ENCODE results near the gene ZFP36L1. TPM values are rescaled to one million over a fixed set of nuclear protein-coding genes. Genes with fewer than 3 reads are reported as not detected.

The ZFP36L1 gene
- total RNA-seq, 1 donor from 2014 or later = 45.5 TPM

DNA sequence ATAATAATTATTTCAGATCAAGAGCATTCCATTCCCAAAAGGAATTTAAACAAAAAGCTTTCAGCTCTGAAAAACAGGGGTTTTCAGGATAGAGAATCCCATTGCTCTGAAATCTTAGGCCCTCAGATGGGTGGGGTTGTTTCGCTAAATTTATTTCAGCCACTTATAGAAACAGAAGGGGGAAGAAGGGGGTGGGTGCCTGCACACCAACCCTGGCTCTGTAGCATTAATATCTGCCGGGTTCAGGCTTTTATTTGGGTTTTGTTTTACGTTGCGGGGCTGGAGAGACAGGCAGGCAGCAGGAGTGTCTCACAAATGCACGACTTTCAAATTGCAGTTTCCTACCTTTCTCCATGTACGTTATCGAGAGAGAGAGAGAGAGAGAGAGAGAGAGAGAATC lies 12.5 kb upstream of the ZFP36L1 start:
- no peak for ATAC-seq (ENCODE audit: poor library complexity)
- no peak for DNase-seq
- intact Hi-C loops (cut with DNase I) = no loop called here

DNA sequence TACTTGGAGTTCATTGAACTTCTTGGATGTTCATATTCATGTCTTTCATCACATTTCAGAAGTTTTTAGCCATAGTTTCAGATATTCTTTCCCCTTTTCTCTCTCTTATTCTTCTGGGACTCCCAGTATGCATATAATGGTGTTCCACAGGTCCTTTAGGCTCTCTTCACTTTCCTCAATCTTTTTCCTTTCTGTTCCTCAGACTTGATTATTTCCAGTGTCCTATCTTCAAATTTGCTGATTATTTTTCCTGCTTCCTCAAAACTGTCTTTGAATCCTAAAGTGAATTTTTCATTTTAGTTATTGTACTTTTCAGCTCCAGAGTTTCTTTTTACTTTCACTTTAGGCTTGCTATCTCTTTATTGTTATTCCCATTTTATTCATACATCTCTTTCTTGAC lies 8.8 kb upstream of the ZFP36L1 start:
- no peak for DNase-seq
- ATAC-seq (ENCODE audit: poor library complexity) = no peak
- intact Hi-C loops (cut with DNase I) = no loop called here

DNA sequence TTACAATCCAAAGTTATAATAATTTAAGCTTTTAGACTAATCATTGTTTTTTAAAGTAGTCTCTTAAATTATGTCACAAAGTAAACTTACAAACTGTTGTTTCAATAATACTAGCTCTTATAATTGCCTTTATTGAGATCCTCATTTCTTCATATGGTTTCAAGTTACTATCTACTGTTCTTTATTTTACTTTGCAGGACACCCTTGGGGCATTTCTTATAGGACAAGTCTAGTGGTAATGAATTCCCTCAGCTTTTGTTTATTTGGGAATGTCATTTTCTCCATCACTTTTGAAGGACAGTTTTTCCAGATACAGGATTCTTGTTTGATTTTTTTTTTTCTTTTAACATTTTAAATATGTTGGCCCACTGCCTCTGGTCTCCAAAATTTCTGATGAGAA lies 8.1 kb upstream of the ZFP36L1 start:
- ATAC-seq (ENCODE audit: poor library complexity) = no peak
- intact Hi-C loops (cut with DNase I) = no loop called here
- DNase-seq = no peak

DNA sequence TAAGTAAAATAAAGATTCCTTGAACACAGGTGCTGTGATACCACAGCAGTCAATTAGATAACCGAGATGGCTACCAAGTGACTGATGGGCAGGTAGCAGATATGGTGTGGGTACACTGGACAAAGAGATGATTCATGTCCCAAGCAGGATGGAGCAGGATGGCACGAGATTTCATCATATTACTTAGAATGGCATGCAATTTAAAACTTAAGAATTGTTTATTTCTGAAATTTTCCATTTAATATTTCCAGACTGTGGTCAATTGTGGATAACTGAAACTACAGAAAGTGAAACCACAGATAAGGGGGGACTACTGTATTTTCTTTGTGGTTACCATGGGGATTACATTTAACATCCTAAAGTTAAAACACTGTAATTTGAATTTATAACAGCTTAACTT lies 7.5 kb upstream of the ZFP36L1 start:
- ATAC-seq (ENCODE audit: poor library complexity) (no peak), DNase-seq (no peak)
- intact Hi-C loops (cut with DNase I) = no loop called here

DNA sequence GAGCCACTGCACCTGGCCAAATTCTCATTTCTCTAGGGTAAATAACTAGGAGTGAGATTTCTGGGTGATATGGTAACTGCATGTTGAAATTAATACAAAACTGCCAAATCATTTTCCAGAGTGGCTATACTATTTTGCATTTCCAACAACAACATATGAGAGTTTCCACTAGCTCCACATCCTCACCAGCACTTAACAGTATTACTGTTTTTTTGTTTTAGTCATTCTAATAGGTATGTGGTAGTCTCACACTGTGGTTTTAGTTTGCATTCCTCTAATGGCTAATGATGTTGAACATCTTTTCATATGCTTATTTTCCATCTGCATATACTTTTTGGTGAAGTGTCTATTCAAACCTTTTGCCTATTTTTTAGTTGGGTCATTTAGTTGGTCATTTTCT lies 5.8 kb upstream of the ZFP36L1 start:
- DNase-seq = no peak
- intact Hi-C loops (cut with DNase I) = no loop called here
- ATAC-seq (ENCODE audit: poor library complexity) = no peak

DNA sequence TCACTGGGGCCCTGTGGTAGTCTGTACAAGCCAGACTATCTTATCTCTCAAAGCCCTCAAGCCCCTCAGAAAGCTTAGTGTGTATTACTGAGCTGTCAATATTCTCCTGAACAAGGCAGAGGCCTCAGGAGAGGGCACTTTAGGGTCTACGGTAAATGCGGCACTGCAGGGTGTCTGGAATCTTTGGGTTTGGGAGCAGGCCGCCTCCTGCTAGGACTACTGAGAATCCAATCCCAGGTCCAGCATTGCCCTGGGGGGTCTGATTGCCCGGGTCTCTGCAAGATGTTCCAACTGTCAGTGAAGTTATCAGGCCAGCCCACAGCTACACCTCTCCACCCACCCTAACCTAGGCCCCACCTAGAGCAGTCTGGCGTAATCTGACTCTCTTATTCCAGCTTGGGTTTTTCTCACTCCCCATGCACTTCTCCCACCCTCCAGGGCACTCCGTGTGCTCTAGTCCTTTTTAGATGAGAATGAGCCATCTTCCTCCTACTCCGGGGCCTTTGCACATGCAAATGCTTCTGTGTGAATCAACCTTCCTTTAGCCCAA lies 4.3 kb upstream of the ZFP36L1 start:
- ATAC-seq (ENCODE audit: poor library complexity) = no peak
- no peak for DNase-seq
- intact Hi-C loops (cut with DNase I) = no loop called here

DNA sequence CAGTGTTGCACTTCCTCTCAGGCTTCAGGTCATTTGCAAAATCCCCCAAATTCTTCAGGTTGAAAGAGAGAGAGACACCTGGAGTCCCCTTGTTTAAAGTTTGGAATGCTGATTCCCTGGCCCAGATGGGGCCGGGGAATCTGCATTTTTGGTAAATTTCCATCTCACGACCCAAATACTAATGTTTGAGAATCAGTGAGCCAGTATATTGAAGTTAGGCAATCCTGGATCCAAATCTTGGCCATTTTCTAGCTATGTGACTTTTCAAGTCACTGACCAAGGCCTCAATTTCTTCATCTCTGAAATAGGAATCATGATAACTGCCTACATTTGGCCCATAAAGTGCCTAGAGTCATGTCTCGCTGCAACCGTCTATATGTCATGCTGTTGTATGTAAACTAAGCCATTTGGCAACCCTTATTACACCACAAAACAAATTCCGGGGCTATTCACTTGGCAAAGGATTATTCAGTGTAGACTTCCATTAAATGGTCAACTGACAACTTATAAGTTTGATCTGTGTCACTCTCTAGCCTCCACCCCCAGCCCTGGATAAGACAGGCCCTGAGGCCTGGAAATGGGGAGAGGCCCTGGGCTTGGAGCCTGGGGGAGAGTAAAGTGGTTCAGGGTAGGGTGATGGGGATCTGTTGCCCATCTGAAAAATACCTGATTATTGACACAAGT lies 3.7 kb upstream of the ZFP36L1 start:
- no peak for ATAC-seq (ENCODE audit: poor library complexity)
- DNase-seq = no peak
- intact Hi-C loops (cut with DNase I) = no loop called here

DNA sequence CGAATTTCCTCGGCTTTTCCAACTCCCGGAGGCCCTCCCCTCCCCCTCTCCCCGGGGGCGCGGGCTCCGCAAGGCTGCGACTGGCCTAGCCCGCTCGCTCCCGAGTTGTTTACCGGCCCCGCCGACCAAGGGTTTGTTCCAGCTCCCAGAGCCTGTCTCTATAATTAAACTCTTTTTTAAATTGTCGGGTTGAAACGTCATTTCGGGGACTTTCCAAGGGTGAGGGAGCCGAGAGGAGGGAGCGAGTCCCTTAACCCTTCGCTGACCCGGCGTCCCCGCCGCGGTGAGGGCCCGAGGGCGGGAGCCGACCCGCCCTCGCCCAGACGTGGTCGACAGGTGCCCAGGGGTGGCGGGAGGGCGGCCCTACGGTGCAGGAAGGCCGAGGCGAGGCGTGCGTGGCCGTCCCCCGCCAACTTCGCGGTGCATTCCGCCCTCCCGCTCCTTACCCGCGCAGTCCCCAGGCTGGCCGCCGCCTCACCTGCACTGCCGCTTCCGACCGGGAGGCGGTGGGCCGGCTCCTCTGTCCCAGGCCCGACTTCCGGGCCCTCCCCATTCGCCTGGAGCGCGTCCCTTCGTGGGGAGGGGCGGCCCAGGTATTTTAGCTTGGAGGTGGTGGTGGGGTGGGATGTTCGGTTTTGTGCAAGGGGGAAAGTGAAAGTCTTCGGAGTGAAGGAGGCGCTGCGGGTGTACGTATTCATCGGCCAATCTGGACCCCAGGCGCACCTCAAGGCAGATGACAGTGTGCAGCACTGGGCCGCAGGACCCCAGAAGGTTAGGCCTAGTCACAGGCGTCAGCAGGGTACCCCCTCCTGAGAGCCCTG lies 2.9 kb upstream of the ZFP36L1 start:
- peak; percentile 89 for DNase-seq
- intact Hi-C loops (cut with DNase I) = no loop called here
- peak; percentile 58 for ATAC-seq (ENCODE audit: poor library complexity)

DNA sequence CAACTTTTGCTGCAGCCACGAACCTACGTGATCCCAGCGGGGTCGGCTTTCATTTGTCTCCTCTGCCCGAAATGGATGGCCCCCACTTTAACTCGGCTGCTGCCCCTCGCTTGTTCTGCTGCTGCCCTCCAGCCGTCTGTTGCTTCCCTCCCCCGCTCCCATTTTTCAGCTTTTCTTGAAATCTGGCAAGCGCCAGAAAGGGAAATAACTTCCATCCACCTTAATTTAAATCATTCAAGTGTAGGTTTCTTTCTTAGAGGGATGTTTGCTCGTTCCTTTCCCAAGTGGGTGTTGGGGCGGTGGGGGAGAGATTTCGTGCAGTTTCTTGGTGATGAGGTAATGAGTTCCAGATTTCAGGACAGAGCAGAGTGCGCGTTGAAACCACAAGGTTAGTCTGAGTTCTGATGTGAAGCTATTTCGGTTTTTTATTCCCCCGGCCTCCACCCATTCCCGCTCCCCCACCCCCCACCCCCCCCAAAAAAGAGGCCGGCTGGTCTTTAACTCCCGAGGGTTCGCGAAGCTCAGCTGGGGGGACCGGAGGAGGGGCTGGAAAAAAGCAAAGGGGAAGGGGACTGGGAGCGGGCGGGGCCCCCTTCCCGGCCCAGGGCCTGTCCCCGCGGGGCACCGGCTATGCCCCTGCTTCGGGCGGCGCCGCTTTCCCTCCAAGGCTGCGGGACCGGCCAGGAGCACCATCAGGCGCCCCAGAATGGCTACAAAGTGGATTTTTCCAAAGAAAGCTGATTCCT lies 2.2 kb upstream of the ZFP36L1 start:
- peak; percentile 54 for DNase-seq
- intact Hi-C loops (cut with DNase I) = loop anchor here (5.0 kb wide), 2 partner anchors 63 to 273 kb away; no protein-coding TSS in a partner anchor
- ATAC-seq (ENCODE audit: poor library complexity) = peak; percentile 18

DNA sequence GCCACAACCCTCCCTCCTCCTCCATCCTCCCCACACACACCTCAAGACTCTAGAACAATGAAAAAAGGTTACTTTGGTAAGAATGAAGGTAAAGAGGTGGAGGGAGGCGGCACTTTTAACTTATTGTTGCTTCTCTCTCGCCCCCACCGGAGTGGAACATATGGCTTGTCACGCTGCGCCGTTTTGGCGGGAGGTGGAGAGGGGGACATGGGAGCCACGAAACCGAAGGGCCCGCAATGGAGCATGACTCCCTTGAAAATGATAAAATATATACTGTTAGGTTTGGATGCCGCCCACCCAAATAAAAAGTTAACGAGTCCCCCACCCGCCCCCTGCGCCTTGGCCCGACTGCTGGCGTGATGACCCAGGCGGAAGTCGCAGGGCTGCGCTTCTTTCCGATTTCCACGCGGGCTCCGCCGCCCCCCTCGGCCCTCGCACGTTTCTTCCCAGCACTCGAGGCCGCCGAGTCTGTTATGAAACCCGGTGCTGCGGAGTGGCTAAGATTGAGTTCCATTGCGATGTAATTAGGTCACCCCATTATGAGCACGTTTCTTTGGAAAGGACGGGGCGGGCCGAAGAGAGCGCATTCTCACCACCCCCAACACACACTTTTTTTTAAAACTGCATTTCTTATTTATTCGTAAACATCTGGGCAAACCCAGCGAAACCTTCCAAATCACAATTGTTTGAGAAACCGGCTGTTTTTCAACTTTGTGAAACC lies 1.4 kb upstream of the ZFP36L1 start:
- intact Hi-C loops (cut with DNase I) = loop anchor here (5.0 kb wide), 2 partner anchors 62 to 272 kb away; no protein-coding TSS in a partner anchor
- DNase-seq (peak; percentile 93), ATAC-seq (ENCODE audit: poor library complexity) (peak; percentile 56)

DNA sequence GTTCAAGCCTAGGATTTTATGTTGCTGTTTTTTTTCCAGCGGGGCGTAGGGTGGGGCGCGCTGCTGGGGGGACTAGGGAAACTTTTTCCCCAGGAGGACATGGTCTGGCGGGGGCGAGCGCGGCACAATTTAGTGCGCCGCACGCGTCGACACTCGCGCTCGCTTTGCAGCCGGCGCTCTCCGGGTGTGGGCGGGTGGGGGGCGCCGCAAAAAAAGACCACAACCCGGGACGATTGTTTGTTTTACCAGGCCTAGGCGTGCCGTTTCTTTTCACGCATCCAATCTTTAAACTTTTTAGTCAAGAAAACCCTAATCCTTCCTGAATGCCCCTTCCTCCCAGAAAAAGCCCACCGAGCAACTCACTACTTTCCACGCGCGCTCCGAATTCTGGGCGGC lies 865 bp upstream of the ZFP36L1 start:
- peak; percentile 14 for ATAC-seq (ENCODE audit: poor library complexity)
- no peak for DNase-seq
- intact Hi-C loops (cut with DNase I) = loop anchor here (5.0 kb wide), 2 partner anchors 61 to 271 kb away; no protein-coding TSS in a partner anchor

DNA sequence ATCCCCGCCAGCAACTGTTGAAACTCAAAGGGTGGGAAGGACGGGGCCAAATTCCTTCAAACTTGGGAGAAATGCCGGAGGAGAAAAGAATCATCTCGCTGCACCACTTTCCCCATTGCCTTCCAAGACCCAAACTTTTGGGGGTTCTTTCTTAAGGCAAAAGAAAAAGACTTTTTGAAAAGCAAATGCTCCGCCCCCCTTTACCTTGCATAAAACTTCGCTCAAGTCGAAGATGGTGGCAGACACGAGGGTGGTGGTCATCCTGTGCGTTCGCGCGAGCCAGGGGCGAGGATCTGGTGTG lies 239 bp downstream of the ZFP36L1 start:
- ATAC-seq (ENCODE audit: poor library complexity) (no peak), DNase-seq (no peak)
- intact Hi-C loops (cut with DNase I) = loop anchor here (5.0 kb wide), 2 partner anchors 60 to 270 kb away; no protein-coding TSS in a partner anchor

DNA sequence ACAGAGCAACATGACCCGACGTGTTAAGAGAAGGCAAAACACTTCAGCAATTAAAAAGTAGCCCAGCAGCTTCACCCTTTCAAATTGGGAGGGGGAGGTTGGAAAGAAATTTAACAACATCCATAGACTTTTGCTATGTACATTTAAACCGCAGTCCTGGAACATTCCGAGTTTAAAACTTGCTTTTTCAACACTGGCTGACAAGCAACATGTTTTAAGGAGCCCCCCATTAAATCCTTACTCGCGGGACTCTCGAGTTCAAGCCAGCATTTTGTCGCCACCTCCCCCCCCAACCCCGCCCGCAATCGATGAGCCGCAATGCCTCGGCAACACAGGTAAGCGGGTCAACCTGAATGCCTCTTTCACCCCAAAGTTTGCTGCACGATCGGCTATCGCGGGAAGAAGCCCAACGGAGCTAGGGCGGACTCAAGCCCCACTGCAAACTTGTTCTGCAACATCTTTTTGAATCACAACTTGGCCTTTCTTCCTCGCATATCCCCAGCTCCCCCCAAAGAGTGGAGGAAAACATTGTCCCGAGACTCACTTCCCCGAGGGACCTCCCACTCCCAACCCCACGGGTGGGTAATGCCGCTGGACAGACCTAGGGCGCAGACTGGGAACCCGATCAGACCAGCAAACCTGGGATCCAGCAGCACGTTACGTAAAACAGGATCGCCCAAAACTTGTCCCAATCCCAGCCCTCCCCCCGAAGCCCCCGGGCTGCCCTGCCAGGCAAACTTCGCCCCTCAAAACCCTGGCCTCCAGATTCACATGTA lies 777 bp downstream of the ZFP36L1 start:
- intact Hi-C loops (cut with DNase I) = loop anchor here (5.0 kb wide), 2 partner anchors 60 to 270 kb away; no protein-coding TSS in a partner anchor
- DNase-seq (peak; percentile 54), ATAC-seq (ENCODE audit: poor library complexity) (no peak)

DNA sequence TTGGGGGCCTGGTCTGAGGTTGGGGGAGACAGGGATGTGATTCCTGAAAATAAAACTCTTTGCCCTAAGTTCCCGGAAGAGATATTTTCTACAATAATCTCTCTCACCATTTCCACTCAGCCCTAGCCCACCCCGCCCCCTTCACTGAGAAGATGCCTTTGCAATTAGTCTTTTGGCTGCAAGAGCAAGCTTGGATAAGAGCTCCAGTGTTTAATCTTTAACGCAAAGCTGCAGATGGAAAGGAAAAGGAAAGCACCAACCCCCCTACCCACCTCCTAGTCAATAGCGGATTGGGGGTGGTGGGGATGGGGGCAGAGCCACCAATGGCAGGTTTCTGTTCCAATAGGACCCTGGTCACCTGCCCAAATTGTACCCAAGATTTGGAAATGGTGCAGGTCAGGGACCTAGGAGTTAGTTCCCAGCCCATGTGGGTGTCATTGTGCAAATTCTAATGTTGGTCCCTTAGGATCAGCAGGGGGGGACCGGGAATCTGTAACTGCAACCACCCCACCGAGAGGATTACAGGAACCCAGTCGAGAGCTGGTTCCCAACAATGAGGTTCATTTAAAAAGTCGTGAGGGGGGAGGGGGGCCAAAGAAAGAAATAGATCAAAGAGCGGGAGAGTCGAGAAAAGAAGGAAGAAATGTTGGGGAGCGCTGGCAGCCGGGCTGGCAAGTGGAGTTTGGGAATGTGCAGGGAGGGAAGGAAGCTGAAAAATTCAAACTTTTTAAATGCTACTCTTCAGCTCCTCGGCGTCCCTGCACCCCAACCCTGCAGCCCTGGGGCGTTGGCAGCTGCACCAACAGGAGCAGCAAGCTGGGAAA lies 1.6 kb downstream of the ZFP36L1 start:
- DNase-seq (no peak), ATAC-seq (ENCODE audit: poor library complexity) (no peak)
- intact Hi-C loops (cut with DNase I) = loop anchor here (5.0 kb wide), 2 partner anchors 59 to 269 kb away; no protein-coding TSS in a partner anchor

DNA sequence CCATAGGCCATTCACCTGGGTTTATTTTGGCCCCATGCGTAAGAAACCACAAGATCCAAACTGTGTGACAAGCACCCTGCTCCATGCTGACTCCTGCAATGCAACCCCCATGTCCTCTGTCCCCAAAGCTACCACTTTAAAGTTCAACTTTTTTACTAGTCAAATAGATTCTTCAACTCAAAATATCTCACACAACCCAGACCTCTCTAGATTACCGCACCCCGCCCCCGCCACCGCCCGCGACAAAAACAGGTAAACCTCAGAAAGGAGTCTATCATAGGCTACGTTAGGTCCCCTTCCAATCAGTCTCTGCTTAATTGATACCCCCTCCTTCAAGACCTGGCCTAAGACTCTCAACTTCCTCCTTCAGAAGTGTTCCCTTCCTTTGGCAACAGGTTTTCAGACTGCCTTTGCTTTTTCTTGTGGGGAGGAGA lies 2.2 kb downstream of the ZFP36L1 start:
- no peak for DNase-seq
- no peak for ATAC-seq (ENCODE audit: poor library complexity)
- intact Hi-C loops (cut with DNase I) = loop anchor here (5.0 kb wide), 2 partner anchors 58 to 268 kb away; no protein-coding TSS in a partner anchor

DNA sequence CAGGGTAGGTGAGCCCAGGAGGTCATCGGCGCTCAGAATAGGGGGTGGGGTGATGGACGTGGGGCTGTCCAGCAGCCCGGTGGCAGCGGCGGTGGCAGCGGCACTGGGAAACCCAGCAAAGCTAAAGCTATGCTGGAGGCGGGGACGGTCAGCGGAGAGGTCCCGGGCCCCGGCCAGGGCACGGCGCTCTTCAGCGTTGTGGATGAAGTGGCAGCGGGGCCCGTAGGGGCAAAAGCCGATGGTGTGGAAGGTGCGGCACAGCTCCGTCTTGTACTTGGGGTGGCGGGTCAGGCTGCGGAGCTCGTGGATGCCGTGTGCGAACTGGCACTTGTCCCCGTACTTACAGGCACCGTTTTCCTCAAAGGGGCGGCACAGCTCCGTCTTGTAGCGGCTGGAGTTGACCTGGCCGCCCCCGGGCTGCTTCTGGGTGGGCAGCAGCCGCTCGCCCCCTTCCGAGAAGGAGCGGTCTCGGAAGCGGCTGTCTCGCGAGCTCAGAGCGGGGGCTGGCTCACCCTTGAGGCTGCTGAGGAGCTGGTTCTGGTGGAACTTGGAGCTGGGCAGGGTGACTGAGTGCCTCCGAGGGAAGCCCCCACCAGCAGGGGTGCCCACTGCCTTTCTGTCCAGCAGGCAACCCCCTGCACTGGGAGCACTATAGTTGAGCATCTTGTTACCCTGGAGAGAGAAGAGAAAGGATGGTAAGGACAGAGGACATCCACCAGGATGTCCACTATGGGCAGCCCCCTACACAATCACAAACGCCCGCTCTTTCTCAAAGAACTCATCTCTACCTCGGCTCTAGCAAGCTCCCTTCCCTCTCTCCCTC lies 2.8 kb downstream of the ZFP36L1 start:
- DNase-seq = peak; percentile 52
- ATAC-seq (ENCODE audit: poor library complexity) = no peak
- intact Hi-C loops (cut with DNase I) = loop anchor here (5.0 to 10.0 kb wide), 4 partner anchors 58 to 543 kb away; no protein-coding TSS in a partner anchor

Measured in Right ventricle myocardium superior (tissue), 1 donor.